Measurements from ENCODE around the gene KLF11. TPM values are rescaled to one million over a fixed set of nuclear protein-coding genes. Genes with fewer than 3 reads are reported as not detected.

KLF11 gene
- total and polyA plus RNA-seq, 9 of the 15 experiments (the other 6 are each of a cell fraction or from before 2014, with no cell fraction given), result 2.1 to 13.4 (median 6.5) TPM

DNA sequence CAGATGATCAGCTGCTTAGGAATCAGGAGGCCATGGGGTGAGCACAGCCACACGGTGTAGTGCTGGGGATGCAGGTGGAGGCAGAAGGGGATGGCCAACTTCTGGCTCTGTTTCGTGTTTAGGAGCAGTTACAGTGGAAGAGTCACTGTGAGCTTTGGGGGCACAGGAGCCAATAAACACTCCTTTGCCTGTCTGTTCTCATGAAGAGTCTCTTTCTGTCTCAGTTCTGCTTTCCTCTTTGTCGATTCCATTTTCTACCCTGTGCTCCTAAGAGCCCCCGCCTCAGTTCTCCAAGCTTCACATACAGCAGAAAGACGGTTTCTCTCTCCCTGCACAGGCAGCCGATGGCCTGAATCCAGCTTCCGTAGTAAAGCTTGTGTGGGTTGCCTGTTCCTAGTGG is 58.1 kb downstream of the KLF11 start (continued):
- TF ChIP-seq MGA (IDR thresholded peaks at IDR 0.05) (no peak), TBL1XR1 (IDR thresholded peaks at IDR 0.05; ENCODE audit: low read length in 2 of 2) (no peak), HNRNPUL1 (IDR thresholded peaks at IDR 0.05; ENCODE audit: low read length) (no peak), CEBPG (CRISPR knock-in tag; IDR thresholded peaks at IDR 0.05) (no peak), CEBPG (tag; conservative IDR thresholded peaks at IDR 0.05 in 1 of 2, IDR thresholded peaks at IDR 0.05 in 1 of 2) (no peak), RUNX1 (IDR thresholded peaks at IDR 0.05; ENCODE audit: low read depth) (no peak)
